Uterus (tissue), 4 donors: ENCODE measurements around the gene USP15. TPM values are rescaled to one million over a fixed set of nuclear protein-coding genes. Genes with fewer than 3 reads are reported as not detected.
"Not testable (repeated sequence)": the region's sequence is repeated elsewhere in the genome, so short reads cannot be mapped to it uniquely, and the experiment has no call there.

Experiments used
- DNase-seq, 2 donors: peaks; one replicate each; pipeline ENCODE4 v3.0.0-alpha.2; 2019 to 2020
- H3K27ac ChIP-seq, 2 donors: fragments of 200-600 bp; sonication (generic); 1 replicate in 1 of 2; 2 replicates in 1 of 2; pipeline ENCODE4 v1.5.1; 2016 to 2018
- H3K27me3 ChIP-seq, 2 donors: fragments of 200-600 bp; sonication (generic); one replicate each; pipeline ENCODE4 v1.5.1; 2018 to 2019; ENCODE audit warnings: control low read depth in 1 of 2
- H3K36me3 ChIP-seq, 2 donors: fragments of 200-600 bp; sonication (generic); one replicate each; pipeline ENCODE4 v1.5.1; 2019; ENCODE audit warnings: control low read depth in 1 of 2
- H3K4me1 ChIP-seq, 2 donors: fragments of 200-600 bp; sonication (generic); one replicate each; pipeline ENCODE4 v1.5.1; 2018 to 2019; ENCODE audit warnings: control low read depth in 1 of 2
- H3K4me3 ChIP-seq, 2 donors: fragments of 200-600 bp; sonication (generic); 1 replicate in 1 of 2; 2 replicates in 1 of 2; pipeline ENCODE4 v1.5.1; 2018 to 2019; ENCODE audit warnings: mild to moderate bottlenecking in 1 of 2
- H3K9me3 ChIP-seq, 2 donors: fragments of 200-600 bp; sonication (generic); one replicate each; pipeline ENCODE4 v1.5.1; 2019; ENCODE audit warnings: control low read depth in 1 of 2
- POLR2A ChIP-seq, 2 donors: fragments of 450-650 bp; IDR thresholded peaks; one replicate each; pipeline ENCODE4 v1.6.1; 2016; ENCODE audit warnings: antibody characterized with exemption in 2 of 2, mild to moderate bottlenecking in 1 of 2, moderate library complexity in 1 of 2
- intact Hi-C: fragments of 100-400 bp; cut with DNase I; formaldehyde crosslinking; loops from one replicate; pipeline ENCODE4 v1.15.1; 2023; ENCODE audit warnings: low total_unique reads
- small RNA-seq: library from RNA; depleted of rRNA; stranded (forward); fragments of <200 nt; gene quantifications from one replicate; pipeline ENCODE3, GENCODE V24; 2016
- total RNA-seq, 4 donors: library from RNA; depleted of rRNA in 3 of 4; stranded (reverse); fragments of >200 nt in 3 of 4; gene quantifications; one replicate each; pipeline versions ENCODE4 v1.1.0 to v1.2.4, GENCODE V29; 2014 to 2023
- TF ChIP-seq, protein P1 (sequence below), 4 experiments: fragments of 200-600 bp in 2 of 4; fragments of 450-650 bp in 2 of 4; sonication (generic) in 2 of 4; IDR thresholded peaks; one replicate each; pipeline ENCODE4 v1.5.1; 2016 to 2019; ENCODE audit warnings: antibody characterized with exemption in 4 of 4, mild to moderate bottlenecking in 2 of 4, moderate library complexity in 1 of 4
- donor health status: DM: yes; HTN: yes; CAD: no.

Gene USP15
- total RNA-seq, 4 donors from 2014 or later = 44.8 to 98.9 (median 76.5) TPM

DNA sequence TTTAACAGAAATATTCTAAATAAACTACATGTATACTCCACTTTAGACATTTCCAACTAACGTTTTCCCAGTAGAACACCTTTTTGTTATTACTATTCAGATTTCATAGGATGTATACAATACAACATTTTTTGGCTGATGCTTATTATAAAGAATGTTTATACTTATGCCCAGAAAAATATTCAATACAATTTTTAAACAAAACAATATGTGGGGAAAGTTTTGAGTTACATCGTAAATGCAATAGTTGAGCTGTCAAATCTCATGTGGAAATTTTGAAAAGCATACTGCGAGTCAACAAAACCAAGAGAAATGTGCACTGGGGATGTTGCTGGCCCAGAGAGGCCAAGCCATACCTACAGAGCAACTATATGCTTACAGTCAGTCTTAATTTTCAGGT is 188.2 kb downstream of the USP15 start:
- Histone ChIP-seq H3K9me3 (peaks cover 0 to 12% of the 10 kb centered on the region in 2 donors), H3K27ac (no peak overlapping the region), H3K4me3 (no peak overlapping the region), H3K27me3 (no peaks in the 10 kb centered on the region), H3K4me1 (no peaks in the 10 kb centered on the region), H3K36me3 (no peaks in the 10 kb centered on the region)
- intact Hi-C loops = no loop called here
- TF ChIP-seq POLR2A (IDR thresholded peaks at IDR 0.05) = no peak
- TF ChIP-seq, protein P1, sequence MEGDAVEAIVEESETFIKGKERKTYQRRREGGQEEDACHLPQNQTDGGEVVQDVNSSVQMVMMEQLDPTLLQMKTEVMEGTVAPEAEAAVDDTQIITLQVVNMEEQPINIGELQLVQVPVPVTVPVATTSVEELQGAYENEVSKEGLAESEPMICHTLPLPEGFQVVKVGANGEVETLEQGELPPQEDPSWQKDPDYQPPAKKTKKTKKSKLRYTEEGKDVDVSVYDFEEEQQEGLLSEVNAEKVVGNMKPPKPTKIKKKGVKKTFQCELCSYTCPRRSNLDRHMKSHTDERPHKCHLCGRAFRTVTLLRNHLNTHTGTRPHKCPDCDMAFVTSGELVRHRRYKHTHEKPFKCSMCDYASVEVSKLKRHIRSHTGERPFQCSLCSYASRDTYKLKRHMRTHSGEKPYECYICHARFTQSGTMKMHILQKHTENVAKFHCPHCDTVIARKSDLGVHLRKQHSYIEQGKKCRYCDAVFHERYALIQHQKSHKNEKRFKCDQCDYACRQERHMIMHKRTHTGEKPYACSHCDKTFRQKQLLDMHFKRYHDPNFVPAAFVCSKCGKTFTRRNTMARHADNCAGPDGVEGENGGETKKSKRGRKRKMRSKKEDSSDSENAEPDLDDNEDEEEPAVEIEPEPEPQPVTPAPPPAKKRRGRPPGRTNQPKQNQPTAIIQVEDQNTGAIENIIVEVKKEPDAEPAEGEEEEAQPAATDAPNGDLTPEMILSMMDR (IDR thresholded peaks at IDR 0.05) = no peak
- DNase-seq = no peak

DNA sequence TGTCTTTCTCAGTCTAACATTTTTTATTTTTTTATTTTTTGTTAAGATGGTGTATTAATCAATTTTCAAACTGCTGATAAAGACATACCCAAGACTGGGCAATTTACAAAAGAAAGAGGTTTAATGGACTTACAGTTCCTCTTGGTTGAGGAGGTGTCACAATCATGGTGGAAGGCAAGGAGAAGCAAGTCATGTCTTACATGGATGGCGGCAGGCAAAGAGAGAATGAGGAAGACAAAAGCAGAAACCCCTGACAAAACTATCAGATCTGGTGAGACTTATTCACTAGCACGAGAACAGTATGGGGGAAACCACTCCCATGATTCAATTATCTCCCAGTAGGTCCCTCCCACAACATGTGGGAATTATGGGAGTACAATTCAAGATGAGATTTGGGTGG is 195.2 kb downstream of the USP15 start:
- DNase-seq, H3K27ac ChIP-seq, H3K36me3 ChIP-seq, H3K9me3 ChIP-seq, intact Hi-C loops, H3K27me3 ChIP-seq, H3K4me1 ChIP-seq, H3K4me3 ChIP-seq: not testable (repeated sequence)

DNA sequence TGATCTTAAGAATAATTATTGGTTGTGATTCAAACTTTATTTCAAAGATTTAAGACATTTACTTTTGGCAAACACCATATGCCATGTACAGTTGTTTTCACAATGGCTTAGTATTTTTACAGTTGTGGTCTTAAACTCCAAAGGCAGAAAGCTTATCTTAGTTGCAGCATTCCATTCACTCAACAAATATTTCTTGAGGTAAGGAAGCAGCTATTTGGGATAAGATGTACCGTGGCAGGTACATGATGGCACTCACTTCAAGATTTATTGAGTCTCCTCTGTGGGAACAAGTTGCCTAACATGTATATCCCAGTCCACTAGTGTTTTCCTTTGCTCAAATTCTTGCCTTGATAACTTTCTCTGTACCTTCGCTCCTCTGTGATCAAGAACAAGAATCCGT is 198.4 kb downstream of the USP15 start:
- no peak overlapping the region for H3K27ac ChIP-seq
- DNase-seq = no peak
- intact Hi-C loops = no loop called here
- no peaks in the 10 kb centered on the region for H3K36me3 ChIP-seq
- no peak overlapping the region for H3K4me3 ChIP-seq
- H3K27me3 ChIP-seq = no peaks in the 10 kb centered on the region
- TF ChIP-seq, protein P1 (IDR thresholded peaks at IDR 0.05) = no peak
- no peak for TF ChIP-seq POLR2A (IDR thresholded peaks at IDR 0.05)
- no peaks in the 10 kb centered on the region for H3K4me1 ChIP-seq
- no peaks in the 10 kb centered on the region for H3K9me3 ChIP-seq

DNA sequence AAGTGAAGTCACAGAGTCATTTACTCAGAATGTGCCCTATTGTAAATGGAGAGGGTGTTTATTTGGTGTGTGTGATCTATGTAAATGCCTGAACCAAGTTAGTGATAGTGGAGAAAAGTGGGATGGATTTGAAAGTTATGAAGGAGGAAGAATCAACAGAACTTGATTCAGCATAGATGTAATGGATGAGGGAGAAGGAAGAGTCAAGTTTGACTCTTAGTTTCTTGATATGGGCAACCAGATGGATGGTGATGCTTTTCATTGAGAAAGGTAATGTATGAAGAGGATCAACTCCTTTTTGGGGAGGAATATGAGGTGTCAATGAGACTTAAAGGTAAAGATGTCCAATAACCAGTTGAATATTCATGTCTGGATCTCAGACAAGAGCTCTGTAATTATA is 199.8 kb downstream of the USP15 start:
- DNase-seq = no peak
- no peak overlapping the region for H3K27ac ChIP-seq

DNA sequence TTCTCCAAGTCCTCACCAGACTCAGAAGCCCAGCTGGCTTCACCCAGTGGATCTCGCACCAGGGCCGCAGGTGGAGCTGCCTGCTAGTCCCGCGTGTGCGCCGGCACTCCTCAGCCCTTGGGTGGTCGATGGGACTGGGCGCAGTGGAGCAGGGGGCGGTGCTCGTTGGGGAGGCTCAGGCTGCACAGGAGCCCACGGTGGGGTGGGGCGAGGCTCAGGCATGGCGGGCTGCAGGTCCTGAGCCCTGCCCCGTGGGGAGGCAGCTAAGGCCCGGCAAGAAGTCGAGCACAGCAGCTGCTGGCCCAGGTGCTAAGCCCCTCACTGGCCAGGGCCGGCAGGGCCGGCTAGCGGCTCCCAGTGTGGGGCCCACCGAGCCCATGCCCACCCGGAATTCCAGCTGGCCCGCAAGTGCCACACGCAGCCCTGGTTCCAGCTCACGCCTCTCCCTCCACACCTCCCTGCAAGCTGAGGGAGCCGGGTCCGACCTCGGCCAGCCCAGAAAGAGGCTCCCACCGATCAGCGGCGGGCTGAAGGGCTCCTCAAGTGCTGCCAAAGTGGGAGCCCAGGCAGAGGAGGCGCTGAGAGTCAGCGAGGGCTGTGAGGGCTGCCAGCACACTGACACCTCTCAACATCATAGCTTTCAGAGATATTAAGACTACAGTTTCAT is 201.1 kb downstream of the USP15 start:
- intact Hi-C loops, H3K27me3 ChIP-seq, DNase-seq, H3K9me3 ChIP-seq, H3K4me1 ChIP-seq, H3K27ac ChIP-seq, H3K4me3 ChIP-seq, H3K36me3 ChIP-seq: not testable (repeated sequence)

More for the DNA sequence above, 199.8 kb downstream of the USP15 start:
- intact Hi-C loops = no loop called here
- Histone ChIP-seq H3K9me3 (no peaks in the 10 kb centered on the region), H3K27me3 (no peaks in the 10 kb centered on the region), H3K4me3 (no peak overlapping the region), H3K4me1 (no peaks in the 10 kb centered on the region), H3K36me3 (no peaks in the 10 kb centered on the region)
- TF ChIP-seq, protein P1 (IDR thresholded peaks at IDR 0.05) = no peak
- TF ChIP-seq POLR2A (IDR thresholded peaks at IDR 0.05) = no peak

DNA sequence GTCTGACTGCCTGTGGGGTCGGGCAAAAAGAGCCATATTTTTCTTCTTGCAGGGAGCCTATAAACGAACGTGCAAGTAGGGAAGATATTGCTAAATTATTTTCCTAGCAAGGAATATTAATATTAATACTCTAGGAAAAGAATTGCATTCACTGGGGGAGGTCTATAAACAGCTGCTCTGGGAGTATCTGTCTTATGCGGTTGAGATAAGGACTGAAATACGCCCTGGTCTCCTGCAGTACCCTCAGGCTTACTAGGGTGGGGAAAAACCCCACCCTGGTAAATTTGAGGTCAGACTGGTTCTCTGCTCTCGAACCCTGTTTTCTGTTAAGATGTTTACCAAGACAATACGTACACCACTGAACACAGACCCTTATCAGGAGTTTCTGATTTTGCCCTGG is 203.0 kb downstream of the USP15 start:
- H3K4me1 ChIP-seq, H3K9me3 ChIP-seq, H3K27ac ChIP-seq, intact Hi-C loops, DNase-seq, H3K27me3 ChIP-seq, H3K36me3 ChIP-seq, H3K4me3 ChIP-seq: not testable (repeated sequence)

Small RNAs within 50 kb of the gene (small RNA-seq; reads per million reads assigned to genes)
- gene RF00017 = not detected
- not detected for gene RNU6-595P

Other genes starting within 250 kb of the USP15 start
- 100 to 1,000 TPM in 1 of 4 donors, 10 to 100 TPM in 3; 41.2 to 222 (median 70.0) TPM for gene MON2, start 206.4 kb downstream of the USP15 start, total RNA-seq